Myocyte (in vitro differentiated cells): ENCODE data around the gene CDK15. TPM values are rescaled to one million over a fixed set of nuclear protein-coding genes. Genes with fewer than 3 reads are reported as not detected.
"Not testable (repeated sequence)": the region's sequence is repeated elsewhere in the genome, so short reads cannot be mapped to it uniquely, and the experiment has no call there.

Source experiments
- DNase-seq: peaks from one replicate; pipeline ENCODE4 v3.0.0-alpha.2; 2012; ENCODE audit warnings: low read depth
- total RNA-seq: library from RNA; depleted of rRNA; stranded (reverse); fragments of >200 nt; gene quantifications from 2 replicates; pipeline ENCODE4 v1.2.3, GENCODE V29; 2014

Gene CDK15
- total RNA-seq, 1 donor from 2014 or later = 6.7 TPM

DNA sequence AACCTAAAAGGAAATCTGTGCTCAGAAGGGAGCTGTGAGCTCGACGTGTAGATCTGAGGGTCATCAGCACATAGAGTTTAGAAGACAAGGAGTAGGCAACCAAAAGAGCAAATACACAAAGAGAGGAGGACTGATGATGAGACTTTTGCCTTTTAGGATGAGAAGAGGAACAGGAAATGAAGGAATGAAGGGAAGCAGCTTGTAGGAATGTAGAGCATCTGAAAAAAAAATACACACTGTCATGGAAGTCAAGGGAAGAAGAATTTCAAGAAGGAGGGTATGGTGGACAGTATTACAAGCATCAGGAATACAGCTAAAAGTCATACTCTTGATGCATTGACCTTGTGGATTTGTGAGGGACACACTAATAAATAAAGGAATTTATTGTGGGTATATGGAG is 21.9 kb downstream of the CDK15 start:
- DNase-seq = no peak

DNA sequence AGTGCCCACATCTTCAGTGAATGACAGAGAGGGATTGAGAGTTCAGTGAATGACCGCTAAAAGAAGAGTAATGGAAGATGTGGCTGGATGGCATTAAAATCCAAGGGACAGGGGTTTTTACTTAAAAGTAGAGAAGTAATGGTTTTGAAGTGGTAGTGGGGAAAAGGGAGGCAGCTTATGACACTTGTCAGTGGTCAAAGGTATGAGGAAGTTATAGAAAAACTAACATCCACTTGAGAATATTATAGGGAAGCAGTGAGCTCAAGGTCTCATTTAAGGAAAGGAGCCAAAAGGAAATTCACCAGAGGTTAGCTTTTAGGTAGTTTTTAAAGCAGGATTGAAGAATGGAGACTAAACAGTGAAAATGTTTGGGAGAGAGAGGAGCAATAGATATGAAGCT is 24.3 kb downstream of the CDK15 start:
- DNase-seq = no peak

DNA sequence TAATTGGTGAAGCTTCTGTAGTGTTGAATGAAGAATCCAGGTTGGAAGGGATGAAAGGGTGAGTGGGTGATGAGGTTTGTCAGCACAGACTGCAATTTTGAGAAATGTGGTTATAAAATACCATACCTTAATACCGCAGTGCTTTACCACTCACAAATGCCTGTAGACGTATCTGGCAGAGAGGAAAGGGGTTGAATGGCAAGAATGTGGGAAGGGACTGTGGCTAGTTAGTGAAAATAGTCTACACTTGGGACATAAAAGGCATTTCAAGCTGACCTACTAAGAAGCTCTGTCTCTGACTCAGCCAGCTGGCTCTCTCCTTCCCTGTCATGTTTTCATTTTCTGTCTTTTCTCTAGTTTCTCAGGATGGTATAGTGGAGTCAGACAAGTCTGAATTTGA is 25.1 kb downstream of the CDK15 start:
- peak; percentile 62 for DNase-seq

DNA sequence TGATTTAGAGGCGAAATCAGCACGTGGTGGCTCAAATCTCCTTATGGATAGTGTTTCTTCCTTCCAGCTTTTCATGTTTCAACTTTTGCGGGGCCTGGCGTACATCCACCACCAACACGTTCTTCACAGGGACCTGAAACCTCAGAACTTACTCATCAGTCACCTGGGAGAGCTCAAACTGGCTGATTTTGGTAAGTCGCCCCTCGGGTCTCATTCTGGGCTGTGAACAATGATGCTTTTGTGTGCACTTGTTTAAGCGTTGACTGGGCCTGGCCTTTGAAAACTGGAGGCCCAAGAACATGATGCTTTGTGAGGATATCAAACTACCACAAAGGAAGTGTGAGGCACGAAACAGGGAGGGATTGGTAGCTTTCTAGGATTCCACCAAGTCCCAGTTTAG is 27.4 kb downstream of the CDK15 start:
- no peak for DNase-seq

DNA sequence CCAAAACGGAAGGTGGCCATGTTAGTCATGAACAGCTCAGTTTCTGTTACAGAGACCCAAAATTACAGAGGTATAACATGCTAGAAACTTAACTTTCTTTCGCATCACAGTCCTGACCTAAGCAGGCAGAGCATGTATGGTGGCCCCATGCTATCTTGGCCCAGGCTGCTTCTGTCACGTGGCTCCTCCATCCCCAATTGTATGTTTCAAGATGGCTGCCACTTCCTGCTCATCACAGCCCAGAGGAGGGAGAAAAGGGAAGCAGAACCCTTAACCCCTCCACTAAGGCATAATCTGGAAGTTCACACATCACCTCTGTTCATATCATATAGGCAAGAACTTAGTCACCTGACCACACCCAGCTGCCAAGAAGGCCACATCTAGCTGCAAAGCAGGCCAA is 28.7 kb downstream of the CDK15 start:
- no peak for DNase-seq

DNA sequence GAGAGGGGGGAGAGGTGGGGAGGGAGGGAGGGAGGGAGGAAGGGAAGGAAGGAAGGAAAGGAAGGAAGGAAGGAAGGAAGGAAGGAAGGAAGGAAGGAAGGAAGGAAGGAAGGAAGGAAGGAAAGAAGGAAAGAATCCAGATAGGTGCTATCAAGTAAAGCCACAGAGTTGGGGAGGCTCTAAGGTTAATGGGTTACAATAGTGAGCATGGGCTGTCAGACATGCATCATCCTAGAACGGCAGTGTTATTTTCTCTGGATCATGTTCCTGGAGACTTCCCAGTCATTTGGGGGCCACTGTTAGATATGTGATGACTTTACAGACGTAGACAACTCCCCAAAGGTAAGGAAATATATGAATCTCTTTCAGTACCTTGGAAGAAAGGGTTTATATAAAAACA is 31.1 kb downstream of the CDK15 start:
- DNase-seq = no peak

DNA sequence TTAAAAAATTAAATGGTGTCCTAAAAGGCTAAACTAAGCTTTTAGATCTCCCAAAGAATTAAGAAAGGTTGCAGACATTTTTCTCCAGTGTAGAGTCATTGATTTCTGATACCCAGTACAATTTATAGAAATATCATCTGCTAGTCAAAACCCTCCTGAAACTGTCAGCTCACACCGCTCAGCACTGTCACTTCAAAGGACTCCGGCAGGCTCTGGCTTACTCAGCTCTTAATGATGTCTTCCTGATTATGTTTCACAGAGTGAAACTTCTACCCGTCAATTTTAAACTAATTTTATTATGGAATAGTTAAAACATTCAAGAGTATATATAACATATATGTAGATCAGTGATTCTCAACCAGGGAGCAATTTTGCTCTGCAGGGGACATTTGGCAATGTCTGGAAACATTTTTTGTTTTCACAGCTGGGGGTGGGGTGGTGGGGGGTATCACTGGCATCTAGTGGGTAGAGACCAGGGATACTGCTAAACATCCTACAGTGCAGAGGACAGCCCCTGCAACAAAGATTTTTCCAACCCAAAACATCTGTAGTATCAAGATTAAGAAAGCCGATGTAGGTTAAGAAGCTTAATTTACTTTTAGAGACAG is 31.6 kb downstream of the CDK15 start:
- no peak for DNase-seq

DNA sequence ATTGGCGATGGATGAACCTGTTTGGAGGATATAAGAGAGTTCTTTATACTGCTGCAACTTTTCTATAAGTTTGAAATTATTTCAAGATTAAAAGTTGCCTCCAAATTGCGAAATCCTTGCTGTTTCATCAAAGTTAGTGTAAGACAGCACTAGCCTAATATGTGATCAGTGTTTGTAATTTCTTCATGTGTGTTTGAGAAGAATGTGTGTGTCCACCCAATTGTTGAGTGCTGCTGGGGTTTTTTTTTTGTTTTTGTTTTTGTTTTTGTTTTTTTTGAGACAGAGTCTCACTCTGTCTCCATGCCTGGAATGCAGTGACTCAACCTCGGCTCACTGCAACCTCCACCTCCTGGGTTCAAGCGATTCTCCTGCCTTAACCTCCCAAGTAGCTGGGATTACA is 33.4 kb downstream of the CDK15 start:
- no peak for DNase-seq

DNA sequence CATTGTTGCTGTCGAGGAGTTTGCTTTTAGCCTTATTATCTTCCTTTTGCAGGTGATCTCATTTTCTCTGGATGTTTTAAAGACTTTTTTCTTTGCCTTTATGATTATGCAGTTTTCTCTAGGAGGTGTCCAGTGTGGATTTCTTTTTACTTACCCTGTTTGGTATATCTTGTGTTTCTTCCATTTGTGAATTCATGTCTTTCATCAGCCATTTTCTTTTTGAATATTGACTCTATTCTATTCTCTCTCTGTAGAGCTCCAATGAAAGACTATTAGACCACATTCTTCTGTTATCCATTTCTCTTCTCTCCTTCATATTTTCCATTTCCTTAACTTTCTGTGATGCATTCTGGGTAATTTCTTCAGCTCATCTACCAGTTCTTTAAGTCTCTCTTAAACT is 34.4 kb downstream of the CDK15 start:
- DNase-seq = no peak

DNA sequence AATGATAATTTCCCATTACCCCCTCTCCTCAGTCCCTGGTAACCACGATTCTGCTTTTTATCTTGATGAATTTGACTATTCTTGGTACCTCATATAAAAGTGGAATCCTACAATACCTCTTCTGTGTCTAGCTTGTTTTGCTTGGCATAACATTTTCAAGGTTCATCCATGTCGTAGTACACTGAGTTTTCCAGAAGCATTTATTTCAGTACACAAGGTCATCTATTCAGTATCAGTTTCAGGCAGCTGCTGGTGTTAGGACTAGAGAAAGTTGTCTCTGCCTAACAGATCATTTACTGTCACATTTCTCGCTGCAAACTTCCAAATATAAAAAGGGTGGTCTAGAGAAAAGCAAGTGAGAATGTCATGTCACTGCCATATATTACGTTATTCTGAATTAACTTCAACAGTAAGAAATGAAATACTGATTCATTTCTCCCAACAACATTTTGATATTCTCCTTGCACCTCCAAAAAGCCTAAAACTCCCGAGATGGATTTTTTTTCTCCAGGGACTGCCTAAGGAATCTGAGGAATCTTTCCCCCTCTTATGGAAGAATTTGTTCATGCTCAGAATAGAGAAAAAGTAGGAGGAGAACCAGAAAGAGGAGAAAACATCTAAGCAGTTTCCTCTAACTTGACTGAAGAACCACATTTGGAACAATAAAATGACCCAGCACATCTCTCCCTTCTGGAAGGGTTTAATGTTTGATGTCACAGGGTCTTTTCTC is 36.0 kb downstream of the CDK15 start:
- DNase-seq = no peak

DNA sequence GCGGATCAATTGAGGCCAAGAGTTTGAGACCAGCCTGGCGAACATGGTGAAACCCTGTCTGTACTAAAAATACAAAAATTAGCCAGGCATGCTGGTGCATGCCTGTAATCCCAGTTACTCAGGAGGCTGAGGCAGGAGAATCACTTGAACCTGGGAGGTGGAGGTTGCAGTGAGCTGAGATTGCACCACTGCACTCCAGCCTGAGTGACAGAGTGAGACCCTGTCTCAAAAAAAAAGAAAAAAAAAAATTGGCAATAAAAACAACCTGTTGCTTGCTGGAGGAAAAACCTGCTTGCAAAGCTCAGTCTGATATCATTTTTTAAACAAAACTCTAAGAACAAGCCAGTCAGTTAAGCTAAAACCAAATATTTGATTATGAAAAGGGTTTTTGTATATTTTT is 38.6 kb downstream of the CDK15 start:
- DNase-seq = not testable (repeated sequence)

DNA sequence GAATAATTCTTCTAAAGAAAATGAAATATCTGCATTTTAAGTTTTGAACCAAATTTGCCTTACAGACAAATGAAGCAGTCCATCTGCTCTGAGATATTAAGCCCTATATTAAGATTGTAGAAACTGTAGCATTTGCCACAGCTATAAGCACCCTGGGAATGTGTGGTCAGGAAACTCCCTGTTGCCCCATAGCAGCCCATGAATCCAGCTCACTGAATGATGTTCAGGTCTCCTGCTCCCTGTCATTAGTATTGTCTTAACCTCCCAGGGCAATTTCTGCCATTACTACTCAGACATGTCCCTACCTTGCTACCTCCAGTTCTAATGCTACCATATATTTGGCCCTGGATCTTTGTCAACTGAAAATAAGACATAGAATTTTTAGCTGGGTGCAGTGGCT is 41.1 kb downstream of the CDK15 start:
- DNase-seq = peak; percentile 4

DNA sequence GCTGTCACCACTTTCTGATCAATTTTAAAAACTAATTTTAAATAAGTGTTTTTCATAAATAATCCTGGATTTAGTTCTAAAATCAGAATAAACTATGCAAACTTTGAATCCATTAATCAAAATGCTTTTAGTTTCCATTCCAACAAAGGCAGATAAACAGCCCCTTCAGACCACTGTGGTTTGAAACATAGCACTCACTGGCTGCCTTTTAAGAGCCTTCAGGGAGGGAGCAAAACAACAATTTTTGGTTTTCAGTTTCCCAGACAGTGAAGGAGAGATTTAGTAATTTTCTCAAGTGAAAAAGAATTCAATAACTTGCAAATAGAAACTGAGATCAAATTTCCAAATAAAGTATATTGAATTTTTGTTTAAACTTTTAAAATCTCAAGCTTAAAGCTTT is 46.1 kb downstream of the CDK15 start:
- no peak for DNase-seq

DNA sequence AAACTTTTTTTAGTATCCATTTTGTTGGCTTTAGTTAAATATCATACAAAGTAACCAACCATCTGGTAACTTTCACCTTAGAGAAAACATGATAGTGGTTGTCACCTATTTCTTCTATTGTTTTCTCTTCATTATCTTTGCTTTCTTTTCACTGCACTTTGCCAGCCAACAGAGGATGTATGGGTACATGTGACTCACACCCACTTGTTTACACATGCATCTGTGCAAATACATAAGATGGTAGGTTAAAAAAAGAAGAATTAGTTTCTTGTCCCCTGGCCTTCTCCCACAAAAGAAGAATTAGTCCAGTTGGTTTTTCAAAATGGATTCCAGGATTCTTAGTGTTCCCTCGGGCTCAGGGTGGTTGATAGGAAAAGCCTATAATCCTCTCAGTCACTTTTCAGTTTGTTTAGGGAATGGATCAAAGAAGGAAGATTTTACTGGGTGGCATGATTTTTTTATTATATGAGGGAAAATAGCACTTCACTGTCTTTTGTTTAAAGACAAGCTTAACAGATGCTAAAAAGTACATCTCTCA is 46.6 kb downstream of the CDK15 start:
- no peak for DNase-seq

DNA sequence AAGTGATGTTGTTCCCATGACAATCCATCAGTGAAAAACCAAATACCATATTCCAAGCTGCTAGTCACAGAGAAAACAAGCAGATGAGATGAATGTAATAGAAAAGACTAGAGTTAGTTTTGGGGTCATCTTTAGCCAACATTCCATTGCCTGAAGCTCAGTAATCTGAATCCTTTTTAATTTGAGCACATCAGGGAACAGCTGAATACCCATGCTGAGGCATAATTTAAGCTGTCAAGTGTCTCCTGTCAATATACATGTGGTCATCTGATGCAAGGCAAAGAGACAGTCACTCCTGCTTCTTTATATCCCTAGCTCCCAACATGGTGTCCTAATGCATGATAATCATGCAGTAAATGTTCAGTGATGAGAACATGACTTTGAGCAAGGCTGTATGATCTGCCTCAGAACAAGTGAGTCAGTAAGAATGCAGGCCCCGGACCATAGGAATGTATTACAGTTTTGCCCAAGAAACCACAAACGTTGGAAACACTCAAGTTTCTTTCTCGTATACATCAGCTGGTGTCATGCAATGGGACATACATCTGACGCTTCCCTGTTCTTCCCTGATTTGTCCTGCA is 48.0 kb downstream of the CDK15 start:
- peak; percentile 79 for DNase-seq

DNA sequence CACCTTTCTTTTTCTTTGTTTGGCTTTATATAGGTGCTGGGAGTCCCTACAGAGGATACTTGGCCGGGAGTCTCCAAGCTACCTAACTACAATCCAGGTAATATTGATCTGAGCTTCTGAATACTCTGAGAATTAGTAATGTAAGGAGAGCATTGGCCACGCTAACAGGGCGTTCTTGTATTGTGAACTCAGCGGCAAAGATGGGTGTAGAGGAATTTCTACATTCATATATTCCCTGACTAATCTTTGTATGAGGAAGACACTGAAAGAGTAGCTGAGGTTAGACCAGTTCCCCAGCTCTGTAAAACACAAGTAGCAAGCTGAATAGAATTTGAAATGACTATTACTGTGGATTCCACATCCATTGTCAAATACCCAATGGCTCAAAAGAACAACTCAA is 48.5 kb downstream of the CDK15 start:
- DNase-seq = no peak

DNA sequence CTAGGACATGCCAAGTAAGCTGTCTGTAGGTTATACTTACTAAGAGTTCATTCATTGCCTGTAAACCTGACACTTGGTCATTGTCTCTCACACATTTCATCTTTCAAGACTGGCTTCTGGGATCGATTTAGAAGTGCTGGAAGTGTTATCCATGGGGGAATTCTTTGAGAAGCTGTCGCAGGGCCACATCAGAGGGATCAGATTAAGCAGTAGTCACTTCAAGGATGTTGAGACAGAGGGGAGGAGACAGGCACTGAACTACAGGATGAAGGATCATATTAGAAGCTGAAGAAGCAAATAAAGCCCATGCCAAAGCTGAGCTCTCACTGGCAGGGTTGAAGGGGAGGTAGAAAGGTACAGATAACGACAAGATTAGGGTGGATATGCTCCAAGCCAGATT is 49.0 kb downstream of the CDK15 start:
- no peak for DNase-seq

DNA sequence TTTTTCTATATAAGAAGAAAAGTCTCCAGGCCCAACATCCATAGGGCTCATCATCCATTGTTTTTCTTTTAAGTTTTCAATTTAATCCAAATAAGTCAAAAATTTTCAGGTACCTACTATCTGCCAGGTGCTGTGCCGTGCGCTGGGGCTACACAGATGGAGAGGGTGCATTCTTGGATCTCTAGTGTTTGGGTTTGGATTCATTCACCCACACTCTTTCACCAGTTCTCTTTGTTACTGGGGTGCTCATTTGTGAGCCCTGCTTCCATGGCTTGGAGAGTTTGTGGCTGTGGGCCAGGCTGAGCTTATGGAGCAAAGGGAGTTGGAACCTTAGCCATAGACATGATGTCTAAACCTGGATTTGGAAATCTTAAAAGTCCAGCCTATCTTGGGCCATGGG is 51.0 kb downstream of the CDK15 start:
- no peak for DNase-seq

DNA sequence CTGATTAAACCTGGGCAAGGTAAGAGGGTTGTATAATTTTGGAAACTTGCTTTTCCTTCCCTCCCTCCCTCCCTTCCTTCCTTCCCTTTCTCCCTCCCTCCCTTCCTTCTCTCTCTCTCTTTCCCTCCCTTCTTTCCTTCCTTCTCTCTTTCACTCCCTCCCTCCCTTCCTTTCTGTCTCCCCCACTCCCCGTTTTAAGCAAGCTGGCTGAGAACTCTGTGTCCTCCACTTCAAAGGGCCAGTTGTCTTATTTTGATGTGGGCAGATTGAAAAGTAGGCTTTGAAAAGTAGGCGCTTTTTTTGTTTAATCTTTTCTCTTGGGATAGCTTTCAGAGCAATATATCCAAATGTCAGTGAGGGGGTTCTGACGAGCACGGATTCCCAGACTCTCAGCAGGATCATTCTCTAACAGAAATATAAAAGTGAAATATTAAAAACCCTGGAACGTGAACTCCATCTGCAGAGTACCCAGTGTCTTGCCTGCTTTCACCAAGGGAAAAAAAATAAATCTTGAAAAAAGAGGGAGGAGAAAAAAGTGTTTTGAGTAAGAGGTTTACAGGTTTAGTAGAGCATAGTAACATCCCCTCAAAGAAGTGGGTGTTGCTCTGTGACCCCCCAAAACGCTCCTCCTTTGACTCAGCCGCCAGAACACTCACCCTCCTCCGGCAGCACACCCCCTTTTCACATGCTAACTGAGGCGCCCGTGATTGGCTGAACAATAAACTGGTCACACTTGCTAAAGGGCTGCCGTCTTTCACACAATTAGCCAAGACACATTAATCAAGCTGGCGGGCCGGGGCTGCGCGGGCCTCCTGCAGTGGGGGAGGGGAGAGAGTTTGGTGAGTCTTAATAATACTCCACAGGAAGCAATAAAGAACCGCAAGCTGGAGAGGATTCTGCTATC is 52.2 kb downstream of the CDK15 start:
- DNase-seq = peak; percentile 56

DNA sequence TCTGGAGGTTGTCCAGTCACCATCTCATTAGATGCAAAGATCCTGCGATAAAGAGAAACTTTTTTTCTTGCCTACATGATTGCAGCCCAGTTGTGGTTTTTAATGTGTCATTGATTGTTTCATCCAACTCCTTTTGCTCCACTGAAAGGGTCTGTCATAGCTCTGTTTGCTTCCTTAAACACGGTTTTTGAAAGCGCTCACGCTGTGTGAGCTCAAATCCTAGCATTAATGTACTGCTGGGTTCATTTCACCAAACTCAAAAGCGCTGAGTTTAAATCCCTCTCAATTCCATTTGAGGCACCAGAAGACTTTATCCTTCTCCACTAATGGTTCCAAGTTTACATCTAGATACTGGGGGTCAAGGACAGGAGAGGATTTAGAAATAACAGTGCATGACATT is 53.6 kb downstream of the CDK15 start:
- no peak for DNase-seq

DNA sequence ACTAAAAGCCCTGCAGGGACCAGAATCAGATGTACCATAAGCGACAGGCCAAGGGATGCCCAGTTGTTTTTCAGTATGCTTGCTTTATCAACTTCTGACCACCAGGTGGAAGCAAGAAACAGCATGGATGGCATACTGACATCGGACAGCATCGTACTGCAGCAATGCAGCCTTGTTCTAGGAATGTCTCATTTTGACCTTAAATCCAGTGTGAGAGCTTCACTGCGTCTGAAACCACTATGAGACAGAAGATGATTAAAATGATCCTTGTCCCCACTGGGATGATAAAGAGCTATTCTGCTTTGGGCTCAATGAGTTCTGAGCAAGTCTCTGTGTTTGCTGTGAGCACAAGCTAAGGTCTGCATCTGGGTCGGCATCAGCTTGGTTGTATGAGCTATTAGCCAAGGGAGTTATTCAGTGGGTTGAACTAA is 54.3 kb downstream of the CDK15 start:
- DNase-seq = peak; percentile 80

DNA sequence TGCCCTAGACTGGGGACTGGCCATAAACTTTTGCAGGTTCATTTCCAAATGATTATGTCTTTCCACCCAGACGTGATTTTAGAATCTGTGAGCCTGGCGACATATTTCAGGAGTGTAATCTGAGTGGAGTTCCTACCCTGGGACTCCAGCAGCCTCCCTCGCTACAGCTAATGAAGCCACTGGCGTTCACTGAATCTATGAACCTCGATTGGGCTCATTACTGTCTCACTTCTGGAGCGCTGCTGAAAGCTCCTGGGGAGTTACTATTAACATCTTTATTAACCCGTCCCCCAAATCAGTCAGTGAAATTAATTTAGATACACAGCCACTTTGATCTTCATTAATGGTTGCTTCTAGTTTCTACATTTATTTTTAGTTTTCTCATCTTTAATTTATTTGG is 56.5 kb downstream of the CDK15 start:
- DNase-seq = no peak
